ENCODE results near the gene AMPD3. TPM values are rescaled to one million over a fixed set of nuclear protein-coding genes. Genes with fewer than 3 reads are reported as not detected.

Gene AMPD3
- polyA plus RNA-seq, 1 of the 3 experiments (the other 2 are of a cell fraction), result 1.7 TPM

GRCh38 chr11:10498426-10499250 is 43.6 kb downstream of the AMPD3 start:
- Histone ChIP-seq H4K20me1 (ENCODE audit: insufficient read depth) (no peaks in the 10 kb centered on the region), H3K27me3 (ENCODE audit: insufficient read depth) (no peaks in the 10 kb centered on the region), H3F3A (replicated peaks; ENCODE audit: insufficient read depth) (no peaks in the 10 kb centered on the region), H3K4me2 (no peak overlapping the region), H3K9me2 (no peaks in the 10 kb centered on the region), H3K36me3 (replicated peaks in 1 of 2; ENCODE audit: control insufficient read depth in 1 of 2, insufficient read depth in 2 of 2, low read length in 1 of 2) (no peaks in the 10 kb centered on the region), H3K9me3 (no peaks in the 10 kb centered on the region), H2AFZ (ENCODE audit: low read depth) (no peak overlapping the region), H3K4me1 (ENCODE audit: control insufficient read depth in 1 of 2, insufficient read depth in 2 of 2, low read depth in 1 of 2, low read length in 1 of 2) (no peaks in the 10 kb centered on the region), H3K4me3 (ENCODE audit: low read depth in 2 of 2, low read length in 1 of 2) (no peak overlapping the region), H3K27ac (ENCODE audit: low read depth in 2 of 2, low read length in 1 of 2) (no peak overlapping the region), H3K9ac (no peak overlapping the region), H3K79me2 (ENCODE audit: insufficient read depth) (no peaks in the 10 kb centered on the region)
- no peak for TF ChIP-seq FOXJ3 (CRISPR knock-in tag; IDR thresholded peaks at IDR 0.05)
- TF ChIP-seq RFX5 (IDR thresholded peaks at IDR 0.05; ENCODE audit: low read length), result no peak
- TF ChIP-seq, protein P1, sequence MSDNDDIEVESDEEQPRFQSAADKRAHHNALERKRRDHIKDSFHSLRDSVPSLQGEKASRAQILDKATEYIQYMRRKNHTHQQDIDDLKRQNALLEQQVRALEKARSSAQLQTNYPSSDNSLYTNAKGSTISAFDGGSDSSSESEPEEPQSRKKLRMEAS (IDR thresholded peaks at IDR 0.05; ENCODE audit: low read depth), result no peak
- no peak for TF ChIP-seq FOSL2 (IDR thresholded peaks at IDR 0.05; ENCODE audit: borderline replicate concordance, low read depth)
- TF ChIP-seq IRF3 (IDR thresholded peaks at IDR 0.05; ENCODE audit: low read depth, low read length), result no peak
- TF ChIP-seq TEAD4 (IDR thresholded peaks at IDR 0.05; ENCODE audit: borderline replicate concordance, insufficient read depth), result no peak
- no peak for TF ChIP-seq USF1 (IDR thresholded peaks at IDR 0.05; ENCODE audit: borderline replicate concordance, low read depth)
- TF ChIP-seq SMC3 (IDR thresholded peaks at IDR 0.05; ENCODE audit: low read depth, low read length), result no peak
- TF ChIP-seq REST (IDR thresholded peaks at IDR 0.05; ENCODE audit: low read depth, low read length), result no peak
- TF ChIP-seq GABPA (IDR thresholded peaks at IDR 0.05; ENCODE audit: low read depth), result no peak
- TF ChIP-seq NFIC (IDR thresholded peaks at IDR 0.05; ENCODE audit: borderline replicate concordance), result no peak
- no peak for TF ChIP-seq GATA2 (CRISPR knock-in tag; IDR thresholded peaks at IDR 0.05)
- no peak for TF ChIP-seq USF2 (IDR thresholded peaks at IDR 0.05; ENCODE audit: borderline replicate concordance, low read depth, low read length)
- TF ChIP-seq POLR2AphosphoS5 (IDR thresholded peaks at IDR 0.05; ENCODE audit: low read depth, low read length), result no peak
- TF ChIP-seq NRF1 (IDR thresholded peaks at IDR 0.05; ENCODE audit: low read depth, low read length), result no peak
- no peak for TF ChIP-seq CTCF (IDR thresholded peaks at IDR 0.05)
- no peak for TF ChIP-seq MEF2A (IDR thresholded peaks at IDR 0.05; ENCODE audit: borderline replicate concordance, low read depth)
- WGBS (ENCODE audit: low lambda C conversion rate), result 84% methylated on average over 5 of the region's 10 CpGs
- ChIA-PET CTCF (no interaction called here), POLR2A (no interaction called here)
- no peak for DNase-seq
